Stimulated activated naive CD4-positive, alpha-beta T cell treated with Interleukin-2 at 50 U/mL for 16 hours (primary cell): ENCODE data around the gene KIF15.
"Not testable (repeated sequence)": the region's sequence is repeated elsewhere in the genome, so short reads cannot be mapped to it uniquely, and the experiment has no call there.

ENCODE experiments used
- DNase-seq: peaks from one replicate; lab custom pipeline; 2025; lab: John Stamatoyannopoulos, UW

KIF15 gene, protein sequence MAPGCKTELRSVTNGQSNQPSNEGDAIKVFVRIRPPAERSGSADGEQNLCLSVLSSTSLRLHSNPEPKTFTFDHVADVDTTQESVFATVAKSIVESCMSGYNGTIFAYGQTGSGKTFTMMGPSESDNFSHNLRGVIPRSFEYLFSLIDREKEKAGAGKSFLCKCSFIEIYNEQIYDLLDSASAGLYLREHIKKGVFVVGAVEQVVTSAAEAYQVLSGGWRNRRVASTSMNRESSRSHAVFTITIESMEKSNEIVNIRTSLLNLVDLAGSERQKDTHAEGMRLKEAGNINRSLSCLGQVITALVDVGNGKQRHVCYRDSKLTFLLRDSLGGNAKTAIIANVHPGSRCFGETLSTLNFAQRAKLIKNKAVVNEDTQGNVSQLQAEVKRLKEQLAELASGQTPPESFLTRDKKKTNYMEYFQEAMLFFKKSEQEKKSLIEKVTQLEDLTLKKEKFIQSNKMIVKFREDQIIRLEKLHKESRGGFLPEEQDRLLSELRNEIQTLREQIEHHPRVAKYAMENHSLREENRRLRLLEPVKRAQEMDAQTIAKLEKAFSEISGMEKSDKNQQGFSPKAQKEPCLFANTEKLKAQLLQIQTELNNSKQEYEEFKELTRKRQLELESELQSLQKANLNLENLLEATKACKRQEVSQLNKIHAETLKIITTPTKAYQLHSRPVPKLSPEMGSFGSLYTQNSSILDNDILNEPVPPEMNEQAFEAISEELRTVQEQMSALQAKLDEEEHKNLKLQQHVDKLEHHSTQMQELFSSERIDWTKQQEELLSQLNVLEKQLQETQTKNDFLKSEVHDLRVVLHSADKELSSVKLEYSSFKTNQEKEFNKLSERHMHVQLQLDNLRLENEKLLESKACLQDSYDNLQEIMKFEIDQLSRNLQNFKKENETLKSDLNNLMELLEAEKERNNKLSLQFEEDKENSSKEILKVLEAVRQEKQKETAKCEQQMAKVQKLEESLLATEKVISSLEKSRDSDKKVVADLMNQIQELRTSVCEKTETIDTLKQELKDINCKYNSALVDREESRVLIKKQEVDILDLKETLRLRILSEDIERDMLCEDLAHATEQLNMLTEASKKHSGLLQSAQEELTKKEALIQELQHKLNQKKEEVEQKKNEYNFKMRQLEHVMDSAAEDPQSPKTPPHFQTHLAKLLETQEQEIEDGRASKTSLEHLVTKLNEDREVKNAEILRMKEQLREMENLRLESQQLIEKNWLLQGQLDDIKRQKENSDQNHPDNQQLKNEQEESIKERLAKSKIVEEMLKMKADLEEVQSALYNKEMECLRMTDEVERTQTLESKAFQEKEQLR (N-terminal part only)

DNA sequence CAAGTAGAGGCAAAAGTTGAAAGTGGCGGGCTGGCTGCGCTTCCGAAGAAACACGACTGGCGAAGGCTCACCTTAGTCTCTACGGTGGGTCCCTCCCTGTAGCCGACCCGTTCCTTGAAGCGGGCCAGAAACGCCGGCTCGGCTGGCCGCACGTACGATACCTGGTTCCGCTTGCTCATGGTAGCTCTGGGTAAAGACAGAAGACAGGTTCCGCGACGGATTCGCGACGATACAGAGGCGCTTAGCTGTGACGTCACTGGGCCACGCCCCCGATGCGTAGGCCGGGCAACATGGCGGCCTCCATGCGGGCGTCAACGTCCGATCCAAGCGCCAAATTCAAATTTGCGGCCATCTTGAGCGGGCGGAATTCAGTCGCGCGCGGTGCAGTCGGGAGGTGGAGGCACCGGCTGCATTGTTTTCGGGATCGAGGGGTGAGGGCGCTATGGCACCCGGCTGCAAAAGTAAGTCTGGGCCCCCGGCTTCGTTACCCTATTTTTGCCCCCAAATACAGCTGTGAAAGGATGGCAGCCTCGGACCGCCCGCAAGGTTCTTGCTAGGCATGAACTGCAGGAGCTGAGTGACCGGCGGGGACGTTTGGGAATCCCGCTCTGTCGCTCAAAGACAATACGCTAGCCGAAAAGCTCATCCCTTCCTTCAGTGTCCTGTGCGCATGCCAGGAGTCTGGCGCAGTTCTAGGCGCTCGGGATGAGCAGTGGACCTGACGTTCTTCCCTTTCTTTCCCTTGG lies at the start of gene KIF15, which contains the start of gene KIAA1143:
Gene KIF15 (plus strand): TSS at position 371 of the 746 bp plus-strand sequence. CDS start 72 bp downstream, at position 443.
Gene KIAA1143 (minus strand): TSS at position 196 of the 746 bp plus-strand sequence. CDS start 17 bp downstream, at position 179.
- DNase-seq = peak; percentile 96

DNA sequence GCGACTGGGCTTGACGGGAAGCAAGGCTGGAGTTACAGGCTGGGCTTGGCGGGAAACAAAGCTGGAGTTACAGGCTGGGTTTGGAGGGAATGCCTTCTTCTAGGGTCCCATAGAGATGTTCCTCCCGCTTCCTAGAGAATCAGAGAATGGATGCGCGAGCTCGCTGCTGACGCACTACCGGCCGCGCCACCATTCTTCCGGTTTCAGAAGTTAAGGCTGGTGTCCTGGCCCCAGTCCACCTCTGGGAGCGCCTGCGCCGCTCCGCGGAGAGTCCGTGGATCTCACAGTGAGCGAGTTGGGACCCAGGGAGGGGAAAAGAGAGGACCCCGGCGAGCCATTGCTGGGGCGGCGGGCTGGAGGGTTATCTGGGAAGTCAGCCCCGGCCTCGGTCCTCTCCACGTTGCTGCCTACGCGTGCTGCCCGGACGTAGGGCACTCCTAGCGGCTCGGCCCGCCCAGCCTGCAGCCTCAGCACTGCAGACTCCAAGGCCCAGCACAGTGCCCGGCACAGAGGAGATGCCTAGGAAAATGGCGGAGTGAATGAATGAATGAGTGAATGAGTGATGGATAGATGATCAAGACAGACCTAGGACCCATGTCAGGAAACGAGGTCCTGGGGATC lies 49.0 kb upstream of the KIF15 start, which contains the start of gene ZNF502:
Gene ZNF502 (plus strand): TSS at position 206 of the 621 bp plus-strand sequence. CDS start 7,602 bp downstream, outside the sequence.
- peak; percentile 26 for DNase-seq

DNA sequence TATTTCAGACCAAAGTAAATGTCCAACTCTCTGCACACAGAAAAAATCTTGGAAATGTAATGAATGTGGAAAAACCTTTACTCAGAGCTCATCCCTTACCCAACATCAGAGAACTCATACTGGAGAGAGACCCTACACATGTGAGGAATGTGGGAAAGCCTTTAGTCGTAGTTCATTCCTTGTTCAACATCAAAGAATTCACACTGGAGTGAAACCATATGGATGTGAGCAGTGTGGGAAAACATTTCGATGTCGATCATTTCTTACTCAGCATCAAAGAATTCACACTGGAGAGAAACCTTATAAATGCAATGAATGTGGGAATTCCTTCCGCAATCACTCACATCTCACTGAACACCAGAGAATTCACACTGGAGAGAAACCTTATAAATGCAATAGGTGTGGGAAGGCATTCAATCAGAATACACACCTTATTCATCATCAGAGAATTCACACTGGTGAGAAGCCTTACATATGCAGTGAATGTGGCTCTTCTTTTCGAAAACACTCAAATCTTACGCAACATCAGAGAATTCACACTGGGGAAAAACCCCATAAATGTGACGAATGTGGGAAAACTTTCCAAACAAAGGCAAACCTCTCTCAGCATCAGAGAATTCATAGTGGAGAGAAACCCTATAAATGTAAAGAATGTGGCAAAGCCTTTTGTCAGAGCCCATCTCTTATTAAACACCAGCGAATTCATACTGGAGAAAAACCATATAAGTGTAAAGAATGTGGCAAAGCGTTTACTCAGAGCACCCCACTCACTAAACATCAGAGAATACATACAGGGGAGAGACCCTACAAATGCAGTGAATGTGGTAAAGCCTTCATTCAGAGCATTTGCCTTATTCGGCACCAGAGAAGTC lies 40.1 kb upstream of the KIF15 start:
- DNase-seq = no peak

DNA sequence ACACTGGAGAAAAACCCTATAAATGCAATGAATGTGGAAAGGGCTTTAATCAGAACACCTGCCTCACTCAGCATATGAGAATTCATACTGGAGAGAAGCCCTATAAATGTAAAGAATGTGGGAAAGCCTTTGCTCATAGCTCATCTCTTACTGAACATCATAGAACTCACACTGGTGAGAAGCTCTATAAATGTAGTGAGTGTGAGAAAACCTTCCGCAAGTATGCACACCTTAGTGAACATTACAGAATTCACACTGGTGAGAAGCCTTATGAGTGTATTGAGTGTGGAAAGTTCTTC lies 39.5 kb upstream of the KIF15 start:
- DNase-seq = no peak

DNA sequence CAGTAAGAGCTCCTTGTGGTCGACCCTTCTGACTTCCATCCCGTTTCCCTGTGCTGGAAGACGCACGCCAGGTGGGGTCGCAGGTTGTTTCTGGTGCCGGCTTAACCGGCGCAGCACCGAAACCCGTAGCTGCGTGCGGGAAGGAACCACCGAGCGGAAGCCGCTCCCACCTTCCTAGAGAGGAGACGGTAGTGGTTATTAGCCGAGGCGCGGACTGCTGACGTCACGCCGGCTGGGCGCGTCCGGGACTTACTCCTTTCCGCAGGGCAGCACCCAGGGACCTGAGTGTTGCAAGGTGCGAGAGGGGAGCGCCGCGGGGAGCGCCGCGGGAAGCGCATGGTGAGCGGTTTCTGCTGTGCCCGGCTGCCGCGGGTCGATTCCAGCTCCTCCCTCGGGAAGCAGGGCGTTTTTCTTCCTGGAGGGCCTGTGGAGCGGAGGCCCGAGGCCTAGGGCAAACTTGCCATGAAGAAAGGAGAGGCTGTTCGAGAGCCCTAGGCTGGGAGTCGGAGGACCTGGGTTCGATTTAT lies 32.1 kb upstream of the KIF15 start, which contains the start of gene ZNF501:
Gene ZNF501 (plus strand): TSS at position 252 of the 527 bp plus-strand sequence. CDS start 4,787 bp downstream, outside the sequence.
- DNase-seq = peak; percentile 81

DNA sequence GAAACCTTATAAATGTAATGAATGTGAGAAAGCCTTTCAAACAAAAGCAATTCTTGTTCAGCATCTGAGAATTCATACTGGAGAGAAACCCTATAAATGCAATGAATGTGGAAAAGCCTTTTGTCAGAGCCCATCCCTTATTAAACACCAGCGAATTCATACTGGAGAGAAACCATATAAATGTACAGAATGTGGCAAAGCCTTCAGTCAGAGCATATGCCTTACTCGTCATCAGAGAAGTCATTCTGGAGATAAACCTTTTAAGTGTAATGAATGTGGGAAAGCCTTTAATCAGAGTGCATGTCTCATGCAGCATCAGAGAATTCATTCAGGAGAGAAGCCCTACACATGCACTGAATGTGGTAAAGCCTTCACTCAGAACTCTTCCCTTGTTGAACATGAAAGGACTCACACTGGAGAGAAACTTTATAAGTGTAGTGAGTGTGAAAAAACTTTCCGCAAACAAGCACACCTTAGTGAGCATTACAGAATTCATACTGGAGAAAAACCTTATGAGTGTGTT lies 26.9 kb upstream of the KIF15 start:
- DNase-seq = no peak

DNA sequence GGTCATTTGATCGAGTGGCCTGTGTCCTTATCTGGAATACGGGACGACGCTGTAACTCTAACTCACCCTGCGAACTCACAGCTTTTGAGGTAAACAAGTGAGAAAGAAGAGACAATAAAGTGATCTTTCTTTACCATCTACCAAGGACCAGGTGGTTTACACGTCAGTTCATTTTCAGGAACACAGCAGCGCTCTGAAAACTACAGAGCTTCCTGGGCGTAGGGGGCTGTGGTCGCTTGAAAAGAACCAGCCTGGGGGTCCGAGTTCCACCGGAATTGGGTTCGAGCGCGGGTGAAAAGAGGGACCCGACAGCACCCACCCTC lies 532 bp upstream of the KIF15 start:
- DNase-seq = no peak

DNA sequence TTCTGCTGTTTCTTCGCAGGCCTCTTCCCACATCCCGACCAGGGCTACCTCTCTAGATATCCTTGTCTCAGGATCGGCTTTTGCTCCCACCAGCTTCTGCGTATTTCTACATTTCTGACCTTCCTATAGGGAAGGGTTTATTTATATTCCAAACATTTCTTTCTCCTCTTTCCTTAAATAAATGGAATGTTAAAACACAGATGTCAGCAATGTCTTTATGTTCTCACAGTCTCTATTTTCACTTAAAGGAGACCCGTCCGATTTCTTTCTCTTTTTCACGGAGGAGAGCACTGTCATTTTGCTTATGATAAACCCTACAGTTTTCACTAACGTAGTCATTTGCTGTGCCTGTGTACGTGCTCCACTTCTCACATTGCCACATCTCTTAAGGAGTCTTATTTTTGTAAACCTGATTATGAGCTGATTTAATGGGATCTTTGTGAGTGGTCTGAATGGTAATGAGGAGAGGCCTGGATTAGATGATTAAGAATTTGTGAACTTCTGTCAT lies 630 bp downstream of the KIF15 start:
- no peak for DNase-seq

DNA sequence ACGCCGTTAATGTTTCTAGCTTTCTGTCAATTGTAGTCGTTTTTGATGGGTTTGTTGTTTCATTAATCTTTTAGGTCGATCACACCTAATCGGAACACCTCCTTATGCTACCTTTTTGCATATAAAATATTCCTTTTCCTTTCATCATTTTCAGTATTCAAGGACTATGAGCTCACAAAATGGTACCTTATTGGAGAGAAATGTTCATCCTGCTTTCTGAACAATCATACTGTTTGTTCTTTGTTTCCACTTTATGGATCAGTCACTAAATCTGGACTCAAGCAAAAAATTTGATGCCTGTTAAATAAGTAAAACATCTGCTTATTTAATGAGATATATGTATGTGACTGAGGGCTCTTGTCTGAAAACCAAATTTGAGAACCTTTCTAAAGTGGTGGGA lies 1.1 kb downstream of the KIF15 start:
- no peak for DNase-seq

DNA sequence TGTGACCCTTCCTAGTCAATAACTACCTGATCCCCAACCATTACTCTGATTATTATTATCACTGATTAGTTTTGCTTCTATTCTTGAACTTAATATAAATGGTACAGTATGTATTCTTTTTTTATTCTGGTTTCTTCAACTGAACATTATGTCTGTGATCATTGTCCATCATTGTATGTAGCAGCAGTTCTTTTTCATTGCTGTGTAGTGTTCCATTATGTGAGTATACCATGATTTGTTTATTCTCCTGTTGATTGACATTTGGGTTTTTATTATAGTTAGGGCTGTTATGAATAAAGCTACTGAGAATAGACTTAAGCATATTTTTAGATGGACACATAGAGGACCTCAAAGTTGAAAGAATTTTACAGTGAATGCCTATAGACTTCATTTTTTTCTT lies 2.7 kb downstream of the KIF15 start:
- no peak for DNase-seq

DNA sequence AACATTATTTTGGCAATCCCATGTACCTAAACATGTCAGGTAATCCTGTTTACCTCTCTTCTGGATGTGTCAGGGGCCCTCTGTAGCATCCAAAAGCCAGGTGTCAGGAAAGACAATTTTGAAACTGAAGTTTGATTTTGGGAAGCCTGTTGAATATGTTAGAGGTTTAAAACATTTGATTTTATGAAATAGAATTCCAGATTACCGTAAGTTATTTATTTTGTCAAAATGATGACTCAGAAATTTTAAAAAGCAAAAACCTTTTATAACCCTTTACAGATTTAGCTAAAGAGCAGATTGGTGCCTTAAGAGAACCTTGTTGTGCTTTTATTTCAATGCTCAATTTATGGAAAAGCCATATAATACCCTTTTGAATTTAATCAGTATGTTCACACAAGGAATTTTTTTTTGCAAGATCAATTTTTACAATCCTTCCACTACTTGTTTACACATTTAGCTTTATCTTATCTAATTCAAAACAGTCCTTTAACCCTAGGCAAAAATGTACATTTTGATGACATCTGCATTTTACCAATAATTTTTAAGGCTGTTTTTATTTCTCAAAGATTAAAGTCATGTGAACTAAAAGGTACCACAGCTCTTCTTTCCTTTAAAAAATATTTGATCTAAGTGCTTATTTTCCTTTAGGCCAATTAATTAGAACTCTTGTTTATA lies 10.0 kb downstream of the KIF15 start:
- DNase-seq = no peak

DNA sequence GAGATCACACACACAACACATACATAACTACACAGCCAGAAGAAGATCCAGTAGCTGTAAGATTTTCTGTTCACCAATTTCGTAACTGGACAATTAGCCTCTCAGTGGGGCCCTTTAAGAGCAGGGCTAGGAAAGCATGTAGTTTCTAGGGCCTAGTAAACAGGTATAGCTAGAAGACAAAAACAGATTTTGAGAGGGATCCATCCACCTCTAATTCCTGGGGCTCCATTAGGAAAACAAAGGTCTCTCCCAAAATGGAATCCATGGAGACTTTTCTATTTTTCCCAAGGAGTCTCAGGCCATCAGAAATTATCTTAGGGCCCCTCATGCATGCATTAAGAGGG lies 10.5 kb downstream of the KIF15 start:
- DNase-seq = no peak

DNA sequence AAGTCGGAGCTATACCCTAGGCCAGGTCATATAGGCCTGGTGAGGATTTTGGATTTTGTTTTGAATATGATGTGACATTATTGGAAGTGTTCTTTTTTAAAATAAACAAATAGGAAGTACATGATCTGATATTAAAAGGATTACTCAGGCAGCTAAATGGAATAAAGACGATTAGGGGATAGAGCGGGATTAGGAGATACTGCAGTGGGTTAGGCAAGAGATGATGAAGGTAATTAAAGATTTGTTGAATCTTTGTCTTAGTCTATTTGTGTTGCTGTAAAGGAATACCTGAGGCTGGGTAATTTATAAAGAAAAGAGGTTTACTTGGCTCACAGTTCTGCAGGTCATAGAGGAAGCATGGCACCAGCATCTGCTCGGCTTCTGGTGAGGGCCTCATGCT lies 21.3 kb downstream of the KIF15 start:
- DNase-seq = no peak

DNA sequence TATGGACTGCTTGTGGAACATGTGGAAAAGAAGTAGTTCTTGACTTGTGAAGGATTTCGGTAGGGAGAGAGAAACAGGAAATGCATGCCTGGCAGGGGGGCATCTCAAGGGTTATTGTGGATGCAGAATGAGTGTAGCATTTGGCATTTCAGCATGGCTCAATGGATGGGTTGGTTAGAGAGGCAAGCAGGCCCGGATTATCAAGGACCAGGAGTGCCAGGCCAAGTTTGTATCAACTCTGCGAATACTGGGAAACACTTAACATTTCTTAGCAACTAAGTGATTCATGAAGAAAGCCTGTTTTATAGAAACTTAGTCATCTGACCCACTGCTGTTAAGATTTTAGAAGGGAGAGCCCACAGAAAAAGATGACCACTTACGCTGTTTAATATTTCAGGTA lies 33.6 kb downstream of the KIF15 start:
- DNase-seq = no peak

DNA sequence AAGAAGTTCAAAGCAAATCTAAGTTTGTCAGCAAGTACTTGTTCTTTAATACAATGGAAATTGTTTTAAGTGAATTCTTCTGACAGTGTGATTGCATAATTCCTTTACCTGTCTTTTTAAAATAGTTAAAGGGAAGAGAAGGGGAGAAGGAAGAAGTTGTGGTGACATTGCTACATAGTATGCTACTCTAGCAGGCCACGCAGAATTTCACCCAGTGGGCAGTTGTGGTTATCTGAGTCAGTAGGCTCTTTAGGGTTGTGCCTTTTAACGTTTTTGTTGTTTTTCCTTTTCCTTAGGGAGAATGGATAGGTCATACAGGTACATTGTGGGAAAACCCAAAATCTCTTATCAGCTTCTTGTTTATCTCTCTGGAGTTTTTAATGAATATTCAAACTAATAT lies 40.4 kb downstream of the KIF15 start:
- no peak for DNase-seq

DNA sequence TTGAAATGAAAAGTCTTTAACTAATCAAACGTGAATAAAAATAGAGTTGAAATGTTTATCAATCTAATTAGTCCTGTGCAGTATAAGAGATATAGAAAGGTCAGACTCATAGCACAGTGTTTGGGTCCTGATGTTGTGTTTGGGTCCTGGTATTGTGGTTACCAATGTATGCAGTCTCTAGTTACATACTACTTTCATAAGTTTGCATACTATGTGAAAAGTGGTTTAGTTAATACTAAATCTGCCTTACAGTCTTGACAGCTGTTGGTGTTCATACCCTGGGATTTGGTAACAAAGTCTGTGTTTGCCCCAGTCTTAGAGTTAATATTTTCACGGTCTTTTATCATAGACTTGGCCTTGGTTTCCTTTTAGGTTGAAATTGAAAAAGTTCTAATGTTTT lies 41.7 kb downstream of the KIF15 start:
- no peak for DNase-seq

DNA sequence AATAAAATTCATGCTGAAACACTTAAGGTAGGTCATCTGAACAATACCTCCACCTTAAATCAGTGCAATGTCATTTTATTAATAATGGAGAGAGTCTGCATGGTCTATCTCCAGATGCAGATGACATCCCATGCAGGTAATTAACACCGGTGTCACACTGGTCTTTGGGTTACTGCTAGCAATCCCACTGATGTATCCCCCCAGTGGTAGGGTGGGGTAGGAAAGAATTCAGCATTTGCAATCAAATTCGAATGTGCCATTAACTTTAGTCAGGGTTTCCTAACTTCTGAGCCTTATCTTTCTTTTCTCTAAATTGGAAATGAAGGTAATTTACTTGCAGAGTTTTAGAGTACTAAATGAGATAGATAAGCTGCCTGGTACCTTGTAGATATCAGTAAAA lies 44.4 kb downstream of the KIF15 start:
- no peak for DNase-seq

DNA sequence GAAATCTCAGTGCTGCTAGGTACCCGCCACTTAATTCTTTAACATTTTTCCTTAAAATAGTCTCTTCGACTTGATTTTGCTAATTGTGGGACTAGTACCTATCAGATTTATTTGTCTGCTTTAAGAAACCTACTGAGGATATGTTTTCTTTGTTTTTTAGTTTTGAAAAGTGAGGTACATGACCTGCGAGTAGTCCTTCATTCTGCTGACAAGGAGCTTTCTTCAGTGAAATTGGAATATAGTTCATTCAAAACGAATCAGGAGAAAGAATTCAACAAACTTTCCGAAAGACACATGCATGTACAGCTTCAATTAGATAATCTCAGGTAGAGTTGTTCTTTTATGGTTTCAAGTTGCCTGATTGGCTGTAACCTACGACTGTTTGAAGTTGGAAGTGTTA lies 53.2 kb downstream of the KIF15 start:
- DNase-seq = no peak

DNA sequence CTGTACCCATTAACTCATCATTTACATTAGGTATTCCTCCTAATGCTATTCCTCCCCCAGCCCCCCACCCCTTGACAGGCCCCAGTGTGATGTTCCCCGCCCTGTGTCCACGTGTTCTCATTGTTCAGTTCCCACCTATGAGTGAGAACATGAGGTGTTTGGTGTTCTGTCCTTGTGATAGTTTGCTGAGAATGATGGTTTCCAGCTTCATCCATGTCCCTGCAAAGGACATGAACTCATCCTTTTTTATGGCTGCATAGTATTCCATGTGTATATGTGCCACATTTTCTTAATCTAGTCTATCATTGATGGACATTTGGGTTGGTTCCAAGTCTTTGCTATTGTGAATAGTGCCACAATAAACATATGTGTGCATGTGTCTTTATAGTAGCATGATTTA lies 54.7 kb downstream of the KIF15 start:
- not testable (repeated sequence) for DNase-seq
